NB4 (cell line): ENCODE results near the gene AREL1.

Experiments
- MYC ChIP-seq: IDR thresholded peaks from 2 replicates; pipeline ENCODE4 v1.6.1; 2011; ENCODE audit warnings: low read depth, low read length
- POLR2A ChIP-seq: IDR thresholded peaks from 2 replicates; pipeline ENCODE4 v1.6.1; 2011; ENCODE audit warnings: mild to moderate bottlenecking; ENCODE audit not compliant: insufficient read length; ENCODE audit errors: extremely low read depth
- TF ChIP-seq, protein P1 (sequence below): IDR thresholded peaks from one replicate; pipeline ENCODE4 v1.5.1; 2012; ENCODE audit warnings: low read depth, low read length

DNA sequence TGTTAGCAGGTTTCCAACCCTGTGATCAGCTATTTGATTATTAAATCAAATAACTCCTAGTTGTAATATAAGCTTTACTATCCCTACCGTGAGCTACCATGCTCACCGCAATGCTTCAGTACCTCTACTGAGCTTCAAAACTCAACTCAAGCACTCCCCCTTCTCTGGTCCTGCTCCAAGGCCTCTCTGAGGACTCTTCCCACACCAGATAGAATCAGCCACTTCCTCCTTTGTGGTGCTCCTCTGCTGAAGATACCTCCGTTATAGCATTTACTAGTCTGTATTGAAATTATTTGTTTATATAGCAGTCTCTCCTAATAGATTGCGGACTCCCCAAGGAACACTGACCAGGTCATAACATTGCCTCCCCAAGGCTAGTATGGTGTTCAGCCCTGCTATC is 17.5 kb downstream of the AREL1 start:
- TF ChIP-seq, protein P1, sequence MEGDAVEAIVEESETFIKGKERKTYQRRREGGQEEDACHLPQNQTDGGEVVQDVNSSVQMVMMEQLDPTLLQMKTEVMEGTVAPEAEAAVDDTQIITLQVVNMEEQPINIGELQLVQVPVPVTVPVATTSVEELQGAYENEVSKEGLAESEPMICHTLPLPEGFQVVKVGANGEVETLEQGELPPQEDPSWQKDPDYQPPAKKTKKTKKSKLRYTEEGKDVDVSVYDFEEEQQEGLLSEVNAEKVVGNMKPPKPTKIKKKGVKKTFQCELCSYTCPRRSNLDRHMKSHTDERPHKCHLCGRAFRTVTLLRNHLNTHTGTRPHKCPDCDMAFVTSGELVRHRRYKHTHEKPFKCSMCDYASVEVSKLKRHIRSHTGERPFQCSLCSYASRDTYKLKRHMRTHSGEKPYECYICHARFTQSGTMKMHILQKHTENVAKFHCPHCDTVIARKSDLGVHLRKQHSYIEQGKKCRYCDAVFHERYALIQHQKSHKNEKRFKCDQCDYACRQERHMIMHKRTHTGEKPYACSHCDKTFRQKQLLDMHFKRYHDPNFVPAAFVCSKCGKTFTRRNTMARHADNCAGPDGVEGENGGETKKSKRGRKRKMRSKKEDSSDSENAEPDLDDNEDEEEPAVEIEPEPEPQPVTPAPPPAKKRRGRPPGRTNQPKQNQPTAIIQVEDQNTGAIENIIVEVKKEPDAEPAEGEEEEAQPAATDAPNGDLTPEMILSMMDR, result no peak
- TF ChIP-seq MYC (no peak), POLR2A (no peak)
